Naive thymus-derived CD8-positive, alpha-beta T cell (primary cell): ENCODE measurements around the gene IZUMO2. TPM values are rescaled to one million over a fixed set of nuclear protein-coding genes. Genes with fewer than 3 reads are reported as not detected.
A peak's percentile ranks its signal among the peaks of the same experiment; 100 is the strongest.
"Not testable (repeated sequence)": the region's sequence is repeated elsewhere in the genome, so short reads cannot be mapped to it uniquely, and the experiment has no call there.

Source experiments
- ATAC-seq, 2 donors: fragments of 150-1000 bp; cut with Tn5 transposase in 1 of 2; sonication (Bioruptor Pico), chemical (Tn5 transposase) in 1 of 2; 1 replicate in 1 of 2; 2 replicates in 1 of 2; pipeline ENCODE4 v1.10.0; 2021; ENCODE audit warnings: mild to moderate bottlenecking in 2 of 2, moderate library complexity in 2 of 2
- POLR2A ChIA-PET: fragments of 350-600 bp; sonication (Branson Sonifier 250); formaldehyde crosslinking; loops from one replicate; lab custom pipeline; 2021; ENCODE audit warnings: antibody characterized with exemption; lab: Charles Lee
- DNase-seq, 10 donors: peaks; one replicate each; pipeline versions ENCODE4 v3.0.0 to v3.0.0-alpha.2; 2020 to 2022
- H3K27ac Mint-ChIP-seq, 10 donors: one replicate each; pipeline ENCODE4 v1.8.0; 2020 to 2022; ENCODE audit warnings: mild to moderate bottlenecking in 10 of 10, mixed read lengths in 10 of 10, moderate library complexity in 4 of 10, inconsistent platforms in 1 of 10
- H3K27me3 Mint-ChIP-seq, 5 donors: one replicate each; pipeline ENCODE4 v1.8.0; 2021 to 2022; ENCODE audit warnings: mixed read lengths in 5 of 5
- H3K36me3 Mint-ChIP-seq, 3 donors: one replicate each; pipeline ENCODE4 v1.8.0; 2020 to 2022; ENCODE audit warnings: mixed read lengths in 3 of 3, mild to moderate bottlenecking in 2 of 3, inconsistent platforms in 1 of 3
- H3K4me1 Mint-ChIP-seq, 4 donors: one replicate each; pipeline ENCODE4 v1.8.0; 2021 to 2022; ENCODE audit warnings: mixed read lengths in 4 of 4
- H3K4me3 Mint-ChIP-seq, 10 donors: one replicate each; pipeline ENCODE4 v1.8.0; 2020 to 2022; ENCODE audit warnings: mild to moderate bottlenecking in 10 of 10, mixed read lengths in 10 of 10, moderate library complexity in 6 of 10, inconsistent platforms in 1 of 10
- H3K9me3 Mint-ChIP-seq, 9 donors: one replicate each; pipeline ENCODE4 v1.8.0; 2020 to 2022; ENCODE audit warnings: mixed read lengths in 9 of 9, mild to moderate bottlenecking in 3 of 9, inconsistent platforms in 1 of 9, moderate library complexity in 1 of 9
- polyA plus RNA-seq, 3 donors: library from polyadenylated mRNA; unstranded; fragments of 300-500 nt; fragmentation: Illumina TruSeq; gene quantifications; one replicate each; pipeline ENCODE4 v1.2.3, GENCODE V29; 2021
- total RNA-seq, 8 experiments: library from RNA in 2 of 8; stranded (reverse) in 2 of 8; gene quantifications; one replicate each; pipeline ENCODE4 v1.2.3 and lab custom pipeline; 2021 to 2026

IZUMO2 gene
- total and polyA plus RNA-seq, 5 experiments from 2014 or later = not detected

DNA sequence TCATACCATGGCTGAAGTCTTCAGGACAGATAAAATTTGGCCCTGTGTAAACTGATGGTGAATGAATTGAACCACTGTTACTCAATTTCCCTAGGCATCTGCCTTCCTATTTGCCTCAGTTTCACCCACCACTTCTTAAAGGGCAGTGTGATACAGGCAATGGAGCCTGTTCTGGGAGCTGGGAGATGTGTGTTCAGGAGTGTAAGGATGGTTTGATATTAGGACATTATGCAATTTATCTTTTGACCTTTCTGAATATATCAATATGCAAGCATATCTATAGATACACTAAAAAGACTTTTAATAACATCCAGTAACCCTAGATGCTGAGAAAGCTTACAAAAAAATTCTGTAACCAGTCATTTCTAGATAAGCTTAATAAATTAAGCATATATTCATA lies 14.6 kb downstream of the IZUMO2 start:
- H3K4me3 Mint-ChIP-seq = peak overlapping the region; percentile 81 to 95 (median 88)
- POLR2A ChIA-PET = interaction anchor here (0.9 kb wide), 1 partner anchor 362 kb away, joined by 3 read pairs; no protein-coding TSS in a partner anchor
- ATAC-seq = no peak

DNA sequence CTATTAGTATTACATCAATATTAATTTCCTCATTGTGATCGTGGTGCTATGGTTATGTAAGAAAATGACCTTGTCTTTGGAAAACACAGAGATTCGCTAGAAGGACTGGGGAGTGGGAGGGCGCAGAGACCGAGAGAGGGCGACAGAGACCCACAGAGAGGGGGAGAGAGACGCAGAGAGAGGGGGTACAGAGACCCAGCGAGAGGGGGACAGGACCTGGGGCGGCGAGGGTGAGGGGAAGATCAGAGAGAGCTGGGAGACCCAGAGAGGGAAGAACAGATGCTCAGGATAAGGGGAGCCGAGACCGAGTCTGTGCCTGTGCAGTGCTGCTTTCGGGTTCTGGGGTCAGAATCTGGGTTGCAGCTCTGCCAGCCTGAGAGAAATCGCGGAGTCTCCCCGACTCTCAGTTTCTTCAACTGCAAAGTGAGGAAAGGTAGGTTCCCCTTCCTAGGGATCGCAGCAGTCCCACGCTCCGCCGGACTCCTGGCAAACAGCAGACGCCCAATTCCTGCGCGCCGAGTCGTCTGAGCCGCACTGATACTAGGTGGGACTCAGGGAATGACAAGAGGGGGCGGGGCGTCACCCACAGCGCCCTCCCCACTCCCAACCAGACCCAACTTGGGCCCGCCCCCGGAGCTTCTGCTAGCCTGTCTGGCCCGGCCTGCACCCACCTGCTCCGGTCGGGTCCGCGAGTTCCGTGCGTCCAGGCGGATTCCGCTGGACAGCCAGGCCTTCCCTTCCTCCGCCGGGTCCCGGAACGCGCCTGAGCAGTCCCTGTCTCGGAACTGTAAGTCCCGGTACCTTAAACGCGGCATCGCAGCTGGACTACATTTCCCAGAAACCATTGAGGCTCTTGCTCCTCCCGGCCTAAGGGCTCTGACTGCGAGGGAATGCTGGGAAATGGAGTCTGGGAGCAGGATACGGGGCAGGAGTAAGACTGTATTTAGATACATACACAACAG lies 15.3 kb downstream of the IZUMO2 start:
- H3K9me3 Mint-ChIP-seq = peaks cover 0 to 5% (median 0%) of the 10 kb centered on the region in 9 donors
- H3K27ac Mint-ChIP-seq = peak overlapping the region; percentile 3 to 89 (median 81)
- H3K36me3 Mint-ChIP-seq = no peaks in the 10 kb centered on the region
- H3K4me3 Mint-ChIP-seq = peak overlapping the region; percentile 81 to 95 (median 88)
- peaks cover 5 to 38% (median 14%) of the 10 kb centered on the region in 5 donors for H3K27me3 Mint-ChIP-seq
- peaks cover 4 to 12% (median 11%) of the 10 kb centered on the region in 4 donors for H3K4me1 Mint-ChIP-seq
- POLR2A ChIA-PET = interaction anchor here (0.9 to 1.0 kb wide), 2 partner anchors 209 to 362 kb away, joined by 3 read pairs; no protein-coding TSS in a partner anchor
- DNase-seq (peak; percentile 52 to 87 (median 72)), ATAC-seq (peak; percentile 88 to 92)

More for the DNA sequence above, 14.6 kb downstream of the IZUMO2 start:
- H3K27ac Mint-ChIP-seq = peak overlapping the region in 2 of 10 donors; percentile 81 to 82
- H3K27me3 Mint-ChIP-seq = peaks cover 2 to 41% (median 22%) of the 10 kb centered on the region in 5 donors
- H3K36me3 Mint-ChIP-seq = no peaks in the 10 kb centered on the region
- peaks cover 0 to 5% (median 0%) of the 10 kb centered on the region in 9 donors for H3K9me3 Mint-ChIP-seq
- no peak for DNase-seq
- H3K4me1 Mint-ChIP-seq = peaks cover 4 to 12% (median 11%) of the 10 kb centered on the region in 4 donors

DNA sequence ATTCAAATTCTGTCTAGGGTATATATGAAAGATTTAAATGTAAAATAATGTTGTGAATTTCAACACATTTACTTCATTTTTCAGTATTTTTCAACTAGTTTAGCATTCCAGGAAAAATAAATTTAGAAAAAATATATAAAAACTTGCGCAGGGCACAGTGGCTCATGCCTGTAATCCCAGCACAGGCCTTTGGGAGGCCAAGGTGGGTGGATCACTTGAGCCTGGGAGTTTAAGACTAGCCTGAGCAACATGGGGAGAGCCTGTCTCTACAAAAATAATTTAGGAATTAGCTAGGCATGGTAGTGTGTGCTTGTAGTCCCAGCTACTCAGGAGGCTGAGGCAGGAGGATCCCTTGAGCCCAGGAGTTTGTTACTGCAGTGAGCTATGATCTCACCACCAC lies 21.2 kb downstream of the IZUMO2 start:
- H3K27me3 Mint-ChIP-seq, H3K9me3 Mint-ChIP-seq, POLR2A ChIA-PET: not testable (repeated sequence)

DNA sequence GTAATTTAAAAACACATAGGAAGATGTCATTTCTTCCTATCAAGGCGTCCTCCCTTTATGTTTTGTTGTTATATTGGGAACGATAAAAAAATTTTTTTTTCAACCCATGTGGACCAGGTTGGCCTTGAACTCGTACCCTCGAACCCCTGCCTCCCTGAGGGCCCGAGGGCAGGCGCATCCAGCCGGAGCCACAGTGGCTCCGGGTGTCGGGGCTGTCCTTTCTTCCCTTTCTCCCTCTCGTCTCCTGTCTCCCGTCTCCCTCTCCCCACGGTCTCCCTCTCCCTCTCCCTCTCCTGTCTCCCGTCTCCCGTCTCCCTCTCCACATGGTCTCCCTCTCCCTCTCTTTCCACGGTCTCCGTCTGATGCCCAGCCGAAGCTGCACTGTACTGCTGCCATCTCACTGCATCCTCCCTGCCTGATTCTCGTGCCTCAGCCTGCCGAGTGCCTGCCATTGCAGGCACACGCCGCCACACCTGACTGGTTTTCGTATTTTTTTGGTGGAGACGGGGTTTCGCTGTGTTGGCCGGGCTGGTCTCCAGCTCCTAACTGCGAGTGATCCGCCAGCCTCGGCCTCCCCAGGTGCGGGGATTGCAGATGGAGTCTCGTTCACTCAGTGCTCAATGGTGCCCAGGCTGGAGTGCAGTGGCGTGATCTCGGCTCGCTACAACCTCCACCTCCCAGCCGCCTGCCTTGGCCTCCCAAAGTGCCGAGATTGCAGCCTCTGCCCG lies 22.8 kb downstream of the IZUMO2 start:
- H3K9me3 Mint-ChIP-seq, H3K4me1 Mint-ChIP-seq: not testable (repeated sequence)

More for the DNA sequence above, 21.2 kb downstream of the IZUMO2 start:
- not testable (repeated sequence) for H3K36me3 Mint-ChIP-seq, H3K4me3 Mint-ChIP-seq, H3K4me1 Mint-ChIP-seq, ATAC-seq, H3K27ac Mint-ChIP-seq, DNase-seq

DNA sequence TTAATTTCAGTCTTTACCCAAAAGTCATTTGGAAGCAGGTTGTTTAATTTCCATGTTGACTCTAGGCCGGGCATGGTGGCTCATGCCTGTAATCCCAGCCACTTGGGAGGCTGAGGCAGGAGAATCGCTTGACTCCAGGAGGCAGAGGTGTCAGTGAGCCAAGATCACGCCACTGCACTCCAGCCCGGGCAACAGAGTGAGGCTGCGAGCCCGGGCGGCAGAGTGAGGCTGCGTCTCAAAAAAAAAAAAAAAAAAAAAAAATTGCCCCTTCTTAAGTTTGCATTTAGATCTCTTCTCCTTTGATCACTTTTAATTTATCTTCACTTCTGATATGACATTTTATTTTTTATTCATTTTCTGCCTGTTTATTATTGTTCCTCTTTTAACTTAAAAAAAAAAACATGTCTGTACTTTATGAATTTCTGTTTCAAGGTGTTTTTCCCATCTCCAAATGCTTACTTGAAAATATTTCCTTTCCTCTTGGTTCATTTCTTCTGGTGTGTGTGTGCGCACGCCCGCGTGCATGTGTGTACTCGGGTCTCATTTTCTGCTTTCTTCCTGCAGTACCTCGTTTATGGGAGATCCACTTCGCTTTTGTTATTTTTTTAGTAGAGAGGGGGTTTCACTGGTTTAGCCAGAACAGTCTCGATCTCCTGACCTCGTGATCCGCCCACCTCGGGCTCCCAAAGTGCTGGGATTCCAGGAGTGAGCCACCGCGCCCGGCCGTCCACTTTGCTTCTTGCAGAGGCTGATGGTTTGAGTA lies 26.3 kb downstream of the IZUMO2 start:
- H3K36me3 Mint-ChIP-seq, ATAC-seq, H3K27me3 Mint-ChIP-seq, H3K27ac Mint-ChIP-seq, H3K4me1 Mint-ChIP-seq, H3K4me3 Mint-ChIP-seq, H3K9me3 Mint-ChIP-seq: not testable (repeated sequence)
- POLR2A ChIA-PET = interaction anchor here (0.9 kb wide), 1 partner anchor 68 kb away, joined by 3 read pairs; no protein-coding TSS in a partner anchor
- peak in 4 of 10 donors; percentile 23 to 68 (median 46) for DNase-seq

More for the DNA sequence above, 22.8 kb downstream of the IZUMO2 start:
- POLR2A ChIA-PET, DNase-seq, H3K36me3 Mint-ChIP-seq, H3K27me3 Mint-ChIP-seq, H3K4me3 Mint-ChIP-seq, H3K27ac Mint-ChIP-seq, ATAC-seq: not testable (repeated sequence)

DNA sequence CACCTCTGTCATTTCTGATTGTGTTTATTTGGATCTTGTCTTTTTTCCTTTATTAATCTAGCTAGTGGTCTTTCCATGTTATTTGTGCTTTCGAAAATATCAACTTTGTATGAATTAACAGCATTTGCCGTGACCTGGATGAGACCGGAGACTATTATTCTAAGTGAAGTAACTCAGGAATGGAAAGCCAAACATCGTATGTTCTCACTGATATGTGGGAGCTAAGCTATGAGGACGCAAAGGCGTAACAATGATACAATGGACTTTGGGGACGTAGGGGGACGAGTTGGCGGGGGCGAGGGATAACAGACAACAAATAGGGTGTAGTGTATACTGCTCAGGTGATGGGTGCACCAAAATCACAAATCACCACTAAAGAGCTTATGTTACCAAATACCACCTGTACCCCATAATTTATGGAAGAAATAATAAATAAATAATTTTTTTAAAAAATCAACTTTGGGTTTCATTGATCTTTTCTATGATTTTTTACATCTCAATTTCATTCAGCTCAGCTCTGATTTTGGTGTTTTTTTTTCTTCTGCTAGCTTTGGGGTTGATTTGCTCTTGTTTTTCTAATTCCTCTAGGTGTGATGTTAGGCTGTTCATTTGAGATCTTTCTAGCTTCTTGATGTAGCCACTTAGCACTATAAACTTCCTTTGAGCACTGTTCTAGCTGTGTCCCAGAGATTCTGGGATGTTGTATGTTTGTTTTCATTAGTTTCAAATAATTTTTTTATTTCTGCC lies 27.1 kb downstream of the IZUMO2 start:
- POLR2A ChIA-PET = interaction anchor here (0.6 to 0.9 kb wide), 3 partner anchors 69 to 920 kb away, joined by 3 read pairs; no protein-coding TSS in a partner anchor
- H3K27ac Mint-ChIP-seq, H3K27me3 Mint-ChIP-seq, H3K36me3 Mint-ChIP-seq, H3K9me3 Mint-ChIP-seq, H3K4me3 Mint-ChIP-seq, H3K4me1 Mint-ChIP-seq, ATAC-seq: not testable (repeated sequence)
- DNase-seq = peak in 2 of 10 donors; percentile 9 to 23

DNA sequence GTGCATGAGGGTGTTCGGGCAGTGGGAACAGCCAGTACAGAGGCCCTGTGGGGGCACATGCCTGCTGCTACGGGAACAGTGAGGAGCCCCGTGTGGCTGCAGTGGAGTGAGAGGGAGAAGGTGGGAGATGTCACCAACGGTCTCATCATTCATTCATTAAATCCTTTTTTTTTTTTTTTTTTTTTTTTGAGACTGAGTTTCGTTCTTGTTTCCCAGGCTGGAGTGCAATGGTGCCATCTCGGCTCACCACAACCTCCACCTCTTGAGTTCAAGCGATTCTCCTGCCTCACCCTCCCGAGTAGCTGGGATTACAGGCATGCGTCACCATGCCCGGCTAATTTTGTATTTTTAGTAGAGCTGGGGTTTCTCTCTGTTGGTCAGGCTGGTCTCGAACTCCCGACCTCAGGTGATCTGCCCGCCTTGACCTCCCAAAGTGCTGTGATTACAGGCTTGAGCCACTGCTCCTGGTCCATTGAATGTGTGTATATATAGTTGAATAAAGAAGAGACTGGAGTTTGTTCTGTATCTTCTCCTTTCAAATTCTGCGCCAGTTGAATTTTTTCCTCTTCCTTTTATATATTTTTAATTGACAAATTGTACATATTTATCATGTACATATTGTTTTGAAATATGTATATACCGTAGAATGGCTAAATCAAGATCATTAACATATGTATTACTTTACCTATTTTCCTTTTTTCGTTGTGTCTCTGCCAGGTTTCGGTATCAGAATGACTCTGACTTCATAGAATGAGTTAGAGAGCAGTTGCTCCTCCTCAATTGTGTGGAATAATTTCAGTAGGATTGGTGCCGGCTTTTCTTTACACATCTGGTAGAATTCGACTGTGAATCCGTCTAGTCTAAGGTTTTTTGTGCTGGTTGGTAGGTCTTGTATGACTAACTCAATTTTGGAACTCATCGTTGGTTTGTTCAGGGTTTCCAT lies 28.0 kb downstream of the IZUMO2 start:
- POLR2A ChIA-PET = interaction anchor here (0.6 kb wide), 1 partner anchor 198 kb away, joined by 3 read pairs; no protein-coding TSS in a partner anchor
- not testable (repeated sequence) for ATAC-seq, H3K36me3 Mint-ChIP-seq, DNase-seq, H3K4me1 Mint-ChIP-seq, H3K4me3 Mint-ChIP-seq, H3K9me3 Mint-ChIP-seq, H3K27ac Mint-ChIP-seq, H3K27me3 Mint-ChIP-seq

DNA sequence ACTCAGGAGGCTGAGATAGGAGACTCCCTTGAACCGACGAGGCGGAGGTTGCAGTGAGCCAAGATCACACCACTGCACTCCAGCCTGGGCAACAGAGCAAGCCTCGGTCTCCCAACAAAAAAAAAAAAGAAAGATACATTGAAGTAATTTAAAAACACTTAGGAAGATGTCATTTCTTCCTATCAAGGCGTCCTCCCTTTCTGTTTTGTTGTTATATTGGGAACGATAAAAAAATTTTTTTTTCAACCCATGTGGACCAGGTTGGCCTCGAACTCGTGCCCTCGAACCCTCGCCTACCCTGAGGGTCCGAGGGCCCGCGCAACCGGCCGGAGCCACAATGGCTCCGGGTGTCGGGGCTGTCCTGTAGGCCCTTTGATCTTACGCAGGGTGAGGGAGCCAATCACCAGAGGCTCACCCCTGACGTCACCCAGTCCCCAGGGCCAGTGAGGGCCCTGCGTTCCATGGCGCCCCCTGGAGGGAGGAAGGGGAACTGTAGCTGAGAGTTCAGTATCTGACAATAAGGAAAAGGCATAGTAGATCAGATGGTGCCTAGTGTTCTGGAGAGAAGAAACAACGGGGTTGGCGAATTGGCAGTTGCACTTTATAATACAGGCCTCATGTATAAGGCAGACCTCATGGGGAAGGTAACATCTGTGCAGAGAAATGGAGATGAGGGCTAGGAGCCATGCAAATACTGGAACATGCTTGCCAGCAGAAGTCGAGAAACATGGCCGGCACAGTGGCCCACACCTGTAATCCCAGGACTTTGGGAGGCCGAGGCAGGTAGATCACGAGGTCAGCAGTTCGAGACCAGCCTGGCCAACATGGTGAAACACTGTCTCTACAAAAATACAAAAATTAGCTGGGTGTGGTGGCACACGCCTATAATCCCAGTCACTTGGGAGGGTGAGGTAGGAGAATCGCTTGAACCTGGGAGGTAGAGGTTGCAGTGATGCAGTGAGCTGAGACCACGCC lies 29.3 kb downstream of the IZUMO2 start:
- H3K9me3 Mint-ChIP-seq, H3K4me3 Mint-ChIP-seq, POLR2A ChIA-PET, H3K4me1 Mint-ChIP-seq, H3K27ac Mint-ChIP-seq, ATAC-seq, H3K36me3 Mint-ChIP-seq, H3K27me3 Mint-ChIP-seq: not testable (repeated sequence)
- peak in 2 of 10 donors; percentile 8 to 18 for DNase-seq

DNA sequence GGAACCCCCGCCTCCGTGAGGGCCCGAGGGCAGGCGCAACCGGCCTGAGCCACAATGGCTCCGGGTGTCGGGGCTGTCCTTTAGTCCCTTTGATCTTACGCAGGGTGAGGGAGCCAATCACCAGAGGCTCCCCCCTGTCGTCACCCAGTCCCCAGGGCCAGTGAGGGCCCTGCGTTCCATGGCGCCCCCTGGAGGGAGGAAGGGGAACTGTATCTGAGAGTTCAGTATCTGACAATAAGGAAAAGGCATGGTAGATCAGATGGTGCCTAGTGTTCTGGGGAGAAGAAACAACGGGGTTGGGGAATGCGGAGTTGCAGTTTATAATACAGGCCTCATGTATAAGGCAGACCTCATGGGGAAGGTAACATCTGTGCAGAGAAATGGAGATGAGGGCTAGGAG lies 59.1 kb downstream of the IZUMO2 start:
- DNase-seq, H3K4me1 Mint-ChIP-seq, H3K9me3 Mint-ChIP-seq, H3K36me3 Mint-ChIP-seq, H3K27me3 Mint-ChIP-seq, H3K4me3 Mint-ChIP-seq, ATAC-seq, H3K27ac Mint-ChIP-seq, POLR2A ChIA-PET: not testable (repeated sequence)

DNA sequence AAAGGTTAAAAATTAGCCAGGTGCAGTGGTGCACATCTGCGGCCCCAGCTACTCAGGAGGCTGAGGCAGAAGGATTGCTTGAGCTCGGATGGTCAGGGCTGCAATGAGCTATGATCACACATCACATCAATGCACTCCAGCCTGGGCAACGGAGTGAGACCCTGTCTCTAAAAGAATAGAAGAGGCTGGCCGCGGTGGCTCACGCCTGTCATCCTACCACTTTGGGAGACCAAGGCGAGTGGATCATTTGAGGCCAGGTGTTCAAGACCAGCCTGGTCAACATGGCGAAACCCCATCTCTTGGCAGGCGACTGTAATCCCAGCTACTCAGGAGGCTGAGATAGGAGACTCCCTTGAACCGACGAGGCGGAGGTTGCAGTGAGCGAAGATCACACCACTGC lies 59.7 kb downstream of the IZUMO2 start:
- DNase-seq, H3K36me3 Mint-ChIP-seq, POLR2A ChIA-PET, H3K27me3 Mint-ChIP-seq, H3K4me1 Mint-ChIP-seq, H3K27ac Mint-ChIP-seq, H3K9me3 Mint-ChIP-seq, ATAC-seq, H3K4me3 Mint-ChIP-seq: not testable (repeated sequence)
